Measurements from ENCODE around the gene URM1. TPM values are rescaled to one million over a fixed set of nuclear protein-coding genes. Genes with fewer than 3 reads are reported as not detected.

URM1 gene
- total RNA-seq, 3 donors from 2014 or later: 49.3 to 57.9 (median 51.8) TPM

- no peaks in the 10 kb centered on the region for H3K9me3 ChIP-seq
- ATAC-seq (no peak), DNase-seq (no peak)
- no peaks in the 10 kb centered on the region for H3K4me1 ChIP-seq (ENCODE audit: low read depth)
- H3K36me3 ChIP-seq (ENCODE audit: low read depth): no peaks in the 10 kb centered on the region
- no peak for TF ChIP-seq CTCF (IDR thresholded peaks at IDR 0.05)
- no peak overlapping the region for H3K4me3 ChIP-seq
- intact Hi-C loops (cut with DNase I, micrococcal nuclease): no loop called here
Measured at GRCh38 chr9:128428644-128429512, 57.7 kb downstream of the URM1 start.

- intact Hi-C loops (cut with DNase I, micrococcal nuclease): no loop called here
- Histone ChIP-seq H3K9me3 (no peaks in the 10 kb centered on the region), H3K36me3 (ENCODE audit: low read depth) (no peaks in the 10 kb centered on the region), H3K4me1 (ENCODE audit: low read depth) (no peaks in the 10 kb centered on the region), H3K4me3 (no peak overlapping the region)
- ATAC-seq: no peak
- no peak for TF ChIP-seq CTCF (IDR thresholded peaks at IDR 0.05)
- DNase-seq: no peak
Measured at GRCh38 chr9:128429513-128430086, 58.4 kb downstream of the URM1 start.

GRCh38 chr9:128431207-128431606 is 60.0 kb downstream of the URM1 start:
- TF ChIP-seq CTCF (IDR thresholded peaks at IDR 0.05): no peak
- intact Hi-C loops (cut with DNase I, micrococcal nuclease): no loop called here
- no peak for ATAC-seq
- Histone ChIP-seq H3K36me3 (ENCODE audit: low read depth) (no peaks in the 10 kb centered on the region), H3K4me1 (ENCODE audit: low read depth) (no peaks in the 10 kb centered on the region), H3K4me3 (no peak overlapping the region), H3K9me3 (no peaks in the 10 kb centered on the region)
- DNase-seq: no peak

- Histone ChIP-seq H3K4me3 (no peak overlapping the region), H3K4me1 (ENCODE audit: low read depth) (no peaks in the 10 kb centered on the region), H3K36me3 (ENCODE audit: low read depth) (no peaks in the 10 kb centered on the region), H3K9me3 (no peaks in the 10 kb centered on the region)
- ATAC-seq: no peak
- intact Hi-C loops (cut with DNase I, micrococcal nuclease): no loop called here
- TF ChIP-seq CTCF (IDR thresholded peaks at IDR 0.05): no peak
- no peak for DNase-seq
Measured at GRCh38 chr9:128434340-128434739, 63.2 kb downstream of the URM1 start.

- Histone ChIP-seq H3K36me3 (ENCODE audit: low read depth) (no peaks in the 10 kb centered on the region), H3K9me3 (no peaks in the 10 kb centered on the region), H3K4me3 (no peak overlapping the region), H3K4me1 (ENCODE audit: low read depth) (no peaks in the 10 kb centered on the region)
- no peak for TF ChIP-seq CTCF (IDR thresholded peaks at IDR 0.05)
- ATAC-seq (no peak), DNase-seq (no peak)
- intact Hi-C loops (cut with DNase I, micrococcal nuclease): no loop called here
Measured at GRCh38 chr9:128435611-128436010, 64.4 kb downstream of the URM1 start.

Data from mucosa of descending colon (tissue), 3 donors.